Mucosa of stomach (tissue), 1 donor: Measurements from ENCODE around the gene SLC2A13.

Experiments
- H3K27me3 ChIP-seq: one replicate; pipeline ENCODE4 v1.7.0; 2013; ENCODE audit warnings: mild to moderate bottlenecking, low read length; ENCODE audit not compliant: control insufficient read depth, insufficient read depth
- H3K36me3 ChIP-seq: one replicate; pipeline ENCODE4 v1.7.0; 2013; ENCODE audit warnings: low read length; ENCODE audit not compliant: control insufficient read depth, insufficient read depth
- H3K4me1 ChIP-seq: one replicate; pipeline ENCODE4 v1.7.0; 2013; ENCODE audit warnings: mild to moderate bottlenecking, low read length; ENCODE audit not compliant: control insufficient read depth, insufficient read depth
- H3K4me3 ChIP-seq: one replicate; pipeline ENCODE4 v1.7.0; 2013; ENCODE audit warnings: low read length
- H3K9ac ChIP-seq: one replicate; pipeline ENCODE4 v1.7.0; 2013; ENCODE audit warnings: mild to moderate bottlenecking, low read length, moderate library complexity
- H3K9me3 ChIP-seq: one replicate; pipeline ENCODE4 v1.7.0; 2013; ENCODE audit warnings: mild to moderate bottlenecking, low read length, moderate library complexity; ENCODE audit not compliant: control insufficient read depth
- donor health status: Pancreatic carcinoma.

The SLC2A13 gene

GRCh38 chr12:40010899-40011774, 94.7 kb downstream of the SLC2A13 start:
- Histone ChIP-seq H3K36me3 (no peaks in the 10 kb centered on the region), H3K27me3 (no peaks in the 10 kb centered on the region), H3K9me3 (no peaks in the 10 kb centered on the region), H3K4me3 (no peak overlapping the region), H3K9ac (peak overlapping the region; percentile 24), H3K4me1 (no peaks in the 10 kb centered on the region)

DNA sequence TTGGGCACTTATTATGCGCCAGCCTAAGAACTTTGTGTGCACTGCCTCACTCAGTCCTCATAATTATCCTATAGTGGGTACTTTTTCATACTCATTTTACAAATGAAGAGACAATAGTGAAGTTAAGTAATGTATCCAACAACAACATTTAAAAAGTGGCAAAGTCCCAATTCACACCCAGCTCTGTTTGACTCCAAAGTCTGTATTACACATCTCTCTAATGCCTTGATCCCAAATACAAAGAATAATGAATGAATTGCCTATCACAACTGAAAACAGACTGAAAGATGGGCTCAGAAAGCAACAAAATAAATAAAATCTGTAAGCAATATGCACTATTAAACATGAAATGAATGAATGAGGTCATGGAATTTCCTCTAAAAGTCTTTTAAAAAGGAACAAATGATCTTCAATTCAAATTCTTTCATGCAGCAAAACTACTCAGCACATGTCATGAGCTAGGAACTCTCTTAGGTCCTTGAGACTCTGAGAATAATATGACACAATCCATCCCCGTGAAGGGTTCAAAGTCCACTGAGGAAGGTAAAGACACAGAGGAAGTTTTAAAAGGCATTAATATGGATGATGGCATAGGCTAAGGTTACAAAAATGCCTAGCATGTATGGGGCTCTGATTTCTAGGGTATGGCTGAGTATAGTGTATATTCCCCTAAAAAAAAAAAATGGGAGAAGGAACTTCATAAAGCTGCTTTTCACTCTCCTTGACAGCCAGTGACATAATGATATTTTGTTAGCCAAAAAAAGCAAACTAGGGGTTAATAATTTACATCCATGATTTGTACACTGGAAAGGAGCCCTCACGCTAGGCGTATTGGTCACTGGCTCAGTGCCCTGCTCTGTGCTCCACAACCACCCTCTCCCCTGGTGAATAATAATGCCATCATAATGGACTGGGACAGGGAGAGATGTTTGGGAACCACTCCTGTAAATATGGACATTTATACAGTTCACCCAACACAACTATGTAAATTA, 103.4 kb downstream of the SLC2A13 start:
- Histone ChIP-seq H3K4me1 (peaks cover 13% of the 10 kb centered on the region), H3K27me3 (no peaks in the 10 kb centered on the region), H3K36me3 (no peaks in the 10 kb centered on the region)

DNA sequence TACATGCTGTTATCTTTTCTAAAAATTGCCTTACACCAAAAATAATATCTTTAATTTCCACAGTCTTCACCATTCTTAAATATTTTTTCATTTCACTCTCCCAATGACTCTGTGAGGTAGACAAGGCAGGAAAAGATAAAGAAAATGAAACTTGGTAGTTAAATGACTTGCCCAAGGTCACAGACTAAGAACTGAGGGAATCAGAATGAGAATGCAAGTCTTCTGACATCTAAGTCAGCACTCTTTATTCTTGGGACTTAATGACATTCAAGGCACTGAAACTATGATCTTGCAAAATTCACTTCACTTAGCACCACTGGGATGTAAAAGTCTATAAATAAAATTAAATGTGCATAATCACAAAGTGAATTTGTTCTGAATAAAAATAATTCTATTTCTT, 104.5 kb downstream of the SLC2A13 start:
- Histone ChIP-seq H3K36me3 (no peaks in the 10 kb centered on the region), H3K9me3 (peaks cover 4% of the 10 kb centered on the region), H3K9ac (no peak overlapping the region), H3K27me3 (no peaks in the 10 kb centered on the region), H3K4me3 (no peak overlapping the region), H3K4me1 (peaks cover 13% of the 10 kb centered on the region)

More for the DNA sequence above, 103.4 kb downstream of the SLC2A13 start:
- no peak overlapping the region for H3K9ac ChIP-seq
- H3K9me3 ChIP-seq = peaks cover 4% of the 10 kb centered on the region
- no peak overlapping the region for H3K4me3 ChIP-seq

DNA sequence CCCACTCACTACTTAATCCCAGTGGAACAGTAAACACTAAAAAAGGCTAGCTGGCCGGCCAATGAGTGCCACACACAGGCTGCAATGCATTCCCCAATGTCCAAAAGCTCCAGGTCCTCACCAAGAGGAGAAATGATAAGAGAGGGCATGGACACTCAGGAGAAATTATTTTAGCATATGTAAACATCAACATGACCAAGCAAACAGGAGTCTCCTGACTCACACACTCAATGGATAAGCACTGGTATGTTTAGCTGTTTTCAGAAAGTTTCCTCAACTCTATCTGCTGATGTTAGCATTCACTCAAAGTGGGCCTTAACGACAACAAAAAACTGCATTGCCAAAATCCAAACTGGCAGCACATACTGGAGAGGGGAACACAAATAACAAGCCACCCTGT, 105.0 kb downstream of the SLC2A13 start:
- Histone ChIP-seq H3K9me3 (peaks cover 4% of the 10 kb centered on the region), H3K4me3 (no peak overlapping the region), H3K4me1 (peaks cover 13% of the 10 kb centered on the region), H3K27me3 (no peaks in the 10 kb centered on the region), H3K36me3 (no peaks in the 10 kb centered on the region), H3K9ac (no peak overlapping the region)

DNA sequence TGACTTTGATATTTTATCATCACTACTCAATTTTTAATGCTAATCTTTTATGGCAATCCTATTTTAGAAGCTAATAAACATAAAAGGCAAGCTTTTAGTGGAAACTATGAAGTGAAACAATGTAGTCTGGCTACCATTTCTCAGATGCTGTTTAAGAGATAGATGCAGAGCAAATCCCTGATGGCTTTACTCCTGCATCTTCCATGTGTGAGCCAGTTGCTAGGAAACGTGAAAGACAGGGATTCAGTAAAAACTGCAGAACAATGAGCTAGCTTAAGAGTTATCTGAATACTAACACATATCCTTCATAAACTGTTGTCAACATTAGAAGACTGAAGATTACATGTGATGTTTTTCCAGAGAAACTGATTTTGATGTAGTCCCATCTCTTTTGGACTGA, 112.6 kb downstream of the SLC2A13 start:
- no peak overlapping the region for H3K9ac ChIP-seq
- H3K4me1 ChIP-seq = no peaks in the 10 kb centered on the region
- no peaks in the 10 kb centered on the region for H3K9me3 ChIP-seq
- H3K36me3 ChIP-seq = no peaks in the 10 kb centered on the region
- H3K4me3 ChIP-seq = no peak overlapping the region
- H3K27me3 ChIP-seq = no peaks in the 10 kb centered on the region

GRCh38 chr12:39990122-39991101, 115.5 kb downstream of the SLC2A13 start:
- no peak overlapping the region for H3K9ac ChIP-seq
- no peaks in the 10 kb centered on the region for H3K4me1 ChIP-seq
- H3K36me3 ChIP-seq = no peaks in the 10 kb centered on the region
- H3K27me3 ChIP-seq = no peaks in the 10 kb centered on the region
- H3K4me3 ChIP-seq = no peak overlapping the region
- no peaks in the 10 kb centered on the region for H3K9me3 ChIP-seq

DNA sequence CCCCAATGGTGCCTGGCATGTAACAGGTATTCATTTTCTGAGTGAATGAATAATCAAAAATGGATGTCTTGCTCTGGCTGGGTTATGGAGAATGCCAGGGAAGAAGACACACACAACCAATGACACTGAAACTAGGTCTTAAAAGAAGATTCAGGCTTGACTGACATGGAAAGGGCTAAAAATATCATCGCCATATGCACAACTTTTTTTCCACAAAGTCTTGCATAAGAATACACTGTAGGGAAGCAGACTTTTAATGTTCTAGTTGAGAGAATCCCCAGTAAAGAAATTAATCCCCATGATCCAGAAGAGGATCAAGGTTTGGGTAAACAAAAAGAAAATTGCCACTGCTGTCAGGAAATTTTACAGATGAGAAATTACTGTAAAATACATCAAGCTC, 116.4 kb downstream of the SLC2A13 start:
- no peaks in the 10 kb centered on the region for H3K36me3 ChIP-seq
- H3K4me1 ChIP-seq = no peaks in the 10 kb centered on the region
- no peak overlapping the region for H3K9ac ChIP-seq
- H3K27me3 ChIP-seq = no peaks in the 10 kb centered on the region
- H3K4me3 ChIP-seq = no peak overlapping the region
- no peaks in the 10 kb centered on the region for H3K9me3 ChIP-seq

DNA sequence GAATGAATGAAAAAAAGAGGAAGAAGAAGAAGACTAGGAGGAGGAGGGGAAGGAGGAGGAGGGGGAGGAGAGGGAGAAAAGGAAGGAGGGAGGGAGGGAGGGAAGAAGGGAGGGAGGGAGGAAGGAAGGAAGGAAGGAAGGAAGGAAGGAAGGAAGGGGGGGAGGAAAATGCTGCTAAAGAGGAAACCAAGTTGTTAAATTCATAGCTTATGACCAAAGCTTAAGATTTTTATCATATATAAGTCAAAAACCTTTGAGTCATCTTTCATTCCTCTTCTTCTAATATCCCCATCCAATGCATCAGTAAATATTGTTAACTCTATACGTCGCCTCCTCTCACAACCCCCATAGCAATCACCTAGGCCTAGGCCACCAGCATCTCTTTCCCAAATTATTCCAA, 117.3 kb downstream of the SLC2A13 start:
- Histone ChIP-seq H3K4me1 (no peaks in the 10 kb centered on the region), H3K27me3 (no peaks in the 10 kb centered on the region), H3K9me3 (no peaks in the 10 kb centered on the region), H3K4me3 (no peak overlapping the region), H3K36me3 (no peaks in the 10 kb centered on the region), H3K9ac (no peak overlapping the region)

DNA sequence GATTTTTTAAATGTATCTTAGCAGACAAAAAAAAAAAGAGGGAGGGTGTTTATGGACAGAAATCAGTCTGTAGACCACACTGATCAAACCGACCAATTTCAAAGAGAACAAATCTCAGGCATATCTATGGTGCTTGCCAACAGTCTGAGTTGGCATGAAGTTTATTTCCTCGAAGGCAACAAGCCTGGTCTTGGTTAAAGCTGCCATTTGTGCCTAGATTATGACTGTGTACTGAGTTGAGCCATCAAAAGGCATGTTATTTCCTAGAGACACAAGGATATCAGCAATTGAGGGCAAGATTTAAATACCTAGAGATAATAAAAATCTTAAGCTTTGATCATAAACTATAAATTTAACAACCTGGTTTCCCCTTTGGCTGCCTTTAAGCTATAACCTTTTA, 119.2 kb downstream of the SLC2A13 start:
- Histone ChIP-seq H3K4me3 (no peak overlapping the region), H3K9me3 (no peaks in the 10 kb centered on the region), H3K27me3 (no peaks in the 10 kb centered on the region), H3K4me1 (no peaks in the 10 kb centered on the region), H3K9ac (no peak overlapping the region), H3K36me3 (no peaks in the 10 kb centered on the region)

DNA sequence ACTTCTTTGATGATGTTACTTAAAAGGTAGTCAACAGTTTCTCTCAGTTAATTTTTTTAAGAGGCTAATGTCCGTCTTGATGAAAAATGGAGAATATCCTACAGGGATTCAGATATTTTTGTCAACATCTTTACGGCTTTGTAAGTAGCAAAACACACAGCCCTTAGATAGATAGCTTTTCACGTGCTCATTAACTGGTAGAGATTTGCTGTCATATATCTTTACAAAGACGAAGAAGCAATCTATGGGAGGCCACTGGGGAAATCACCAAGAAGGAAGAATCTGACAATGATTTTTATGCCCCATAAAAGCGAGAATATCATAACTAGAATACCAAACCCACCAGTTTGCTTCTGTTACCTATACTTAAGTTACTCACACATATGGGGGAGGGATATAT, 121.2 kb downstream of the SLC2A13 start:
- Histone ChIP-seq H3K4me1 (no peaks in the 10 kb centered on the region), H3K9me3 (no peaks in the 10 kb centered on the region), H3K4me3 (no peak overlapping the region), H3K9ac (no peak overlapping the region), H3K27me3 (no peaks in the 10 kb centered on the region), H3K36me3 (no peaks in the 10 kb centered on the region)

DNA sequence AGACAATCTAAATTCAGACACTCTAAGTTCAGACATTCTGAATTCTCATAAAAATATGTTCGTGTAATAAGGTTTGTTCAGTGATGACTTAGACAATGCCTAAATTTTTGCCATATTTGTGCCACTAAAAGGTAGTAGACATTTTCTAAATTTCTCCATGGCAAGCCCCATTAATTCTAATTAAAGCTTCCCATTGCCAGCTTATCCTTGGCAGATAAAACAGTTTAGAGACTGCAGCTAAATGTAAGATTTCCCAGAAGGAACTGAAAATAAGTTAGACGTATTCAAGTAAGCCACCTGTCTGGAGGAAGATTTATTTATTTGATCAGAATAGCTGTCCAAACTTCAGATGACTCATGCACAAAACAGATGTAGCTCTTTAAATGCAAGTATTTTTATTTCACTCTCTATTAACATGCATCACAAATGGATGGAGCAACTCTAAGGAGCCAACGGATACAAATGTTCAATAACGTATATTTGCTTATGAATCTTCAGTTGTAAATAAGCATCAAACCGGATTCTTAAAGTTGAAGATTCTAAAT, 130.4 kb downstream of the SLC2A13 start:
- Histone ChIP-seq H3K9ac (no peak overlapping the region), H3K27me3 (no peaks in the 10 kb centered on the region), H3K4me3 (no peak overlapping the region), H3K4me1 (no peaks in the 10 kb centered on the region), H3K9me3 (no peaks in the 10 kb centered on the region), H3K36me3 (no peaks in the 10 kb centered on the region)
